OCI-LY3 (cell line): ENCODE measurements around the gene SALL3.

Source experiments
- EZH2phosphoT487 ChIP-seq: fragments of 200-600 bp; shearing (Covaris generic); IDR thresholded peaks from 2 replicates; pipeline ENCODE4 v1.6.1; 2018; ENCODE audit warnings: antibody characterized with exemption, mixed run types, low read depth
- TF ChIP-seq, protein P1 (sequence below): fragments of 200-600, 300-600 bp; sonication (generic); IDR thresholded peaks from 2 replicates; pipeline ENCODE4 v1.5.1; 2014; ENCODE audit warnings: antibody characterized with exemption, low read length, low read depth

DNA sequence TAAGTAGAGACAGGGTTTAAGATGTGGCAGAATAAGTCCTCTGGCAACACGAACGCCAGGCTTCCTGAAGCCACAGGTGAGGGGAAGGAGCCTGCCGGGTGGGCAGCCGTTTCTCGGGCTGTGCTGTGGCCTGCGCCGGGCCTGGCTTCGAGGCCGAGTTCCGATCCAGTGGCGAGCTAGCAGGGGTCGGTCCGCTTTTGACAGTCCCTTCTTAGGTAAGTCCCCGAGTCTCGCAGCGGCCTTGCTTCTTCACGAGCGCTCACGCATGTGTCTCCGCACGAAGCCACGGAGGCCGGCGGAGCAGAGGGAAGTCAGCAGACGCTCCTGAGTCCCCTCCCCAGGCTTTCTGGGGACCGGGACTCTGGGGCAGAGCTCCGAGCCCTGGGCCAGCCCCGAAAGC lies 26.0 kb downstream of the SALL3 start:
- TF ChIP-seq, protein P1, sequence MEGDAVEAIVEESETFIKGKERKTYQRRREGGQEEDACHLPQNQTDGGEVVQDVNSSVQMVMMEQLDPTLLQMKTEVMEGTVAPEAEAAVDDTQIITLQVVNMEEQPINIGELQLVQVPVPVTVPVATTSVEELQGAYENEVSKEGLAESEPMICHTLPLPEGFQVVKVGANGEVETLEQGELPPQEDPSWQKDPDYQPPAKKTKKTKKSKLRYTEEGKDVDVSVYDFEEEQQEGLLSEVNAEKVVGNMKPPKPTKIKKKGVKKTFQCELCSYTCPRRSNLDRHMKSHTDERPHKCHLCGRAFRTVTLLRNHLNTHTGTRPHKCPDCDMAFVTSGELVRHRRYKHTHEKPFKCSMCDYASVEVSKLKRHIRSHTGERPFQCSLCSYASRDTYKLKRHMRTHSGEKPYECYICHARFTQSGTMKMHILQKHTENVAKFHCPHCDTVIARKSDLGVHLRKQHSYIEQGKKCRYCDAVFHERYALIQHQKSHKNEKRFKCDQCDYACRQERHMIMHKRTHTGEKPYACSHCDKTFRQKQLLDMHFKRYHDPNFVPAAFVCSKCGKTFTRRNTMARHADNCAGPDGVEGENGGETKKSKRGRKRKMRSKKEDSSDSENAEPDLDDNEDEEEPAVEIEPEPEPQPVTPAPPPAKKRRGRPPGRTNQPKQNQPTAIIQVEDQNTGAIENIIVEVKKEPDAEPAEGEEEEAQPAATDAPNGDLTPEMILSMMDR = no peak
- TF ChIP-seq EZH2phosphoT487 = no peak
